ENCODE data around the gene NR3C1.

- TF ChIP-seq YY1 (IDR thresholded peaks at IDR 0.05; ENCODE audit: extremely low read depth, insufficient replicate concordance, low read depth, low read length) (no peak), POLR2AphosphoS5 (IDR thresholded peaks at IDR 0.05; ENCODE audit: low read depth, low read length) (no peak), EZH2phosphoT487 (IDR thresholded peaks at IDR 0.05; ENCODE audit: borderline replicate concordance) (no peak)
These were observed 28.3 kb upstream of the NR3C1 start for GRCh38 chr5:143431789-143432188.

Measured in HCT116 (cell line).